Vagina (tissue), 2 donors: ENCODE results near the gene EMD.

Source experiments
- CTCF ChIP-seq, 3 experiments: fragments of 450-650 bp in 2 of 3; fragments of 200-600 bp in 1 of 3; sonication (generic) in 1 of 3; IDR thresholded peaks; one replicate each; pipeline ENCODE4 v1.5.1; 2017 to 2019; ENCODE audit warnings: antibody characterized with exemption in 3 of 3, mild to moderate bottlenecking in 2 of 3, moderate library complexity in 2 of 3
- POLR2A ChIP-seq, 2 donors: fragments of 450-650 bp; IDR thresholded peaks; one replicate each; pipeline ENCODE4 v1.6.1; 2017; ENCODE audit warnings: antibody characterized with exemption in 2 of 2, mild to moderate bottlenecking in 2 of 2, moderate library complexity in 2 of 2

GRCh38 chrX:154366666-154367055 is 12.4 kb upstream of the EMD start:
- TF ChIP-seq POLR2A (IDR thresholded peaks at IDR 0.05) = no peak
- no peak for TF ChIP-seq CTCF (IDR thresholded peaks at IDR 0.05)
